ENCODE results near the gene SERPINA5.

GRCh38 chr14:94575730-94576585 is 5.3 kb upstream of the SERPINA5 start:
- TF ChIP-seq CTCF (IDR thresholded peaks at IDR 0.05; ENCODE audit: low read depth, low read length) (no peak), POLR2A (IDR thresholded peaks at IDR 0.05; ENCODE audit: extremely low read depth, insufficient read length) (no peak)

Measured in NB4 (cell line).